Measurements from ENCODE around the gene ISLR.

DNA sequence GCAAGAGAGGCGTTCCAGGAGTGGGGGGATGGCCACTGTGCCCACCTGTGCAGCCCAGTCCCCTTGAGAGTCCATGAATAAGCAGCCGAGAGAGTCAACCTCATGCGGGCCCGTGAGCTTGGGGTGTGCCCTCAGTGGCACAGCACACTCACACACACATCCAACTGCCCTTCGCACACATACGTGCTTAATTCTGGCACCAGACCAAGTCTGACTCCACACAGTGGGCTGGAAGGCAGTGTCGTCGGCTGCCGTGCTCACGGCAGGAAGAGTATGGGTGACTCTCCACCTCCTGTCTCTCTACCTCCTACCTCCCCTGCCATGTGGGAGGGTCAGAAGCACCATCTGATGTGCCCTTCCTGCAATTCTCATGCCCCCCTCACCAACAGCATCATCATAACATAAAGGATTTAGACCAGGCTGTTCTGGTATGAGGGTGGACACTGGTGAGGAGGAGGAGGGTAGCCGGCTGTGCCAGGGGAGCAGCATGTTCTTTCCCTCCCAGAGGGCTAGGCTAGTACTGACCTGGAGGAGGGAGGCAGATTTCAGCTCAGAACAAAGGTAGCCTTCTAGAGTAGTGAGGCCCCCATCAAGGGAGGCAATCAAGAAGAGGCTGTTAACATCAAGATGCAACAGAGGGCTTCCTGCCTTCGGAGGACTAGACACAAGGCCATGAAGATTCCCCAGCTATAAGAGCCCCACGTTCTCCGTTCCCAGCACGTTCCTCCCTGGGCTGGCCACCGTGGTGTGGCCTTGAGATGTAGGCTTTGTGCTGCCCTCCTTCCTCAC, 34.3 kb downstream of the ISLR start:
- TF ChIP-seq SIN3A (IDR thresholded peaks at IDR 0.05; ENCODE audit: low read depth): no peak
- TF ChIP-seq, protein P1, sequence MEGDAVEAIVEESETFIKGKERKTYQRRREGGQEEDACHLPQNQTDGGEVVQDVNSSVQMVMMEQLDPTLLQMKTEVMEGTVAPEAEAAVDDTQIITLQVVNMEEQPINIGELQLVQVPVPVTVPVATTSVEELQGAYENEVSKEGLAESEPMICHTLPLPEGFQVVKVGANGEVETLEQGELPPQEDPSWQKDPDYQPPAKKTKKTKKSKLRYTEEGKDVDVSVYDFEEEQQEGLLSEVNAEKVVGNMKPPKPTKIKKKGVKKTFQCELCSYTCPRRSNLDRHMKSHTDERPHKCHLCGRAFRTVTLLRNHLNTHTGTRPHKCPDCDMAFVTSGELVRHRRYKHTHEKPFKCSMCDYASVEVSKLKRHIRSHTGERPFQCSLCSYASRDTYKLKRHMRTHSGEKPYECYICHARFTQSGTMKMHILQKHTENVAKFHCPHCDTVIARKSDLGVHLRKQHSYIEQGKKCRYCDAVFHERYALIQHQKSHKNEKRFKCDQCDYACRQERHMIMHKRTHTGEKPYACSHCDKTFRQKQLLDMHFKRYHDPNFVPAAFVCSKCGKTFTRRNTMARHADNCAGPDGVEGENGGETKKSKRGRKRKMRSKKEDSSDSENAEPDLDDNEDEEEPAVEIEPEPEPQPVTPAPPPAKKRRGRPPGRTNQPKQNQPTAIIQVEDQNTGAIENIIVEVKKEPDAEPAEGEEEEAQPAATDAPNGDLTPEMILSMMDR (IDR thresholded peaks at IDR 0.05 in 2 of 3, conservative IDR thresholded peaks at IDR 0.05 in 1 of 3; ENCODE audit: borderline replicate concordance in 1 of 3, insufficient read depth in 1 of 3, low read depth in 2 of 3, low read length in 2 of 3): no peak
- TF ChIP-seq MAX (IDR thresholded peaks at IDR 0.05): no peak
- no peak for TF ChIP-seq SP1 (IDR thresholded peaks at IDR 0.05; ENCODE audit: low read depth)
- no peak for TF ChIP-seq ZNF274 (IDR thresholded peaks at IDR 0.05; ENCODE audit: low read depth, low read length)
- TF ChIP-seq EZH2 (IDR thresholded peaks at IDR 0.05): no peak
- no peak for TF ChIP-seq POLR2AphosphoS5 (IDR thresholded peaks at IDR 0.05; ENCODE audit: low read depth, low read length)
- TF ChIP-seq ZFX (IDR thresholded peaks at IDR 0.05): no peak
- no peak for TF ChIP-seq REST (IDR thresholded peaks at IDR 0.05; ENCODE audit: low read depth)
- no peak for TF ChIP-seq POLR2A (IDR thresholded peaks at IDR 0.05; ENCODE audit: borderline replicate concordance, extremely low read depth, insufficient read depth, insufficient read length)
- TF ChIP-seq FOSL1 (IDR thresholded peaks at IDR 0.05; ENCODE audit: low read depth): no peak

All from HCT116 (cell line).